HCT116 (cell line): Measurements from ENCODE around the gene LEUTX. TPM values are rescaled to one million over a fixed set of nuclear protein-coding genes. Genes with fewer than 3 reads are reported as not detected.

ENCODE experiments used
- ATAC-seq: fragments of 200-7000 bp; cut with Tn5 transposase; 2 replicates; pipeline ENCODE4 v1.9.1; 2020; ENCODE audit warnings: mild to moderate bottlenecking, moderate library complexity
- BruUV-seq: library from RNA; stranded (reverse); fragments of 400-500 nt; replicated peaks from 2 replicates; lab custom pipeline; 2021; lab: Mats Ljungman, UMichigan
- CTCF ChIA-PET: fragments of 300-600 bp; sonication (Branson Sonifier 250); formaldehyde crosslinking; loops from one replicate; lab custom pipeline; 2021; ENCODE audit warnings: antibody characterized with exemption; lab: Charles Lee
- POLR2A ChIA-PET: fragments of 300-600, 350-600 bp; sonication (Branson Sonifier 250); formaldehyde crosslinking; loops from one replicate; lab custom pipeline; 2021; ENCODE audit warnings: antibody characterized with exemption; lab: Charles Lee
- RAD21 ChIA-PET, 2 experiments: fragments of 300-600 bp; sonication (Branson Sonifier 250); formaldehyde crosslinking; loops; one replicate each; lab custom pipeline; 2023; ENCODE audit warnings: low total read pairs in 2 of 2; ENCODE audit not compliant: uncharacterized antibody in 2 of 2, unreplicated experiment in 2 of 2, low non-redundant PET in 1 of 2; lab: Charles Lee
- DNase-seq: peaks from one replicate; pipeline ENCODE4 v3.0.0-alpha.2; 2010; ENCODE audit warnings: low read depth, low spot score
- H2AFZ ChIP-seq: fragments of 200-600 bp; shearing (Covaris generic), sonication (generic); 2 replicates; pipeline ENCODE4 v1.6.1; 2017; ENCODE audit warnings: low read depth, mixed run types, mixed read lengths, antibody characterized with exemption, low read length; ENCODE audit not compliant: poor library complexity, severe bottlenecking
- H3K27ac ChIP-seq: 2 replicates; pipeline ENCODE4 v1.5.1; 2012; ENCODE audit warnings: low read depth, low read length
- H3K27me3 ChIP-seq: fragments of 200-600 bp; sonication (generic); 2 replicates; pipeline ENCODE4 v1.6.1; 2016; ENCODE audit warnings: mixed run types, low read length, mixed read lengths; ENCODE audit not compliant: insufficient read depth
- H3K36me3 ChIP-seq, 2 experiments: fragments of 200-500 bp in 1 of 2; fragments of 200-600 bp in 1 of 2; sonication (Bioruptor generic) in 1 of 2; sonication (generic) in 1 of 2; 2 replicates each; pipeline versions ENCODE4 v1.5.1 to v1.6.1; 2014 to 2016; ENCODE audit warnings: low read length in 2 of 2, inconsistent platforms in 1 of 2, mixed read lengths in 1 of 2, mixed run types in 1 of 2; ENCODE audit not compliant: insufficient read depth in 2 of 2, control insufficient read depth in 1 of 2
- H3K4me1 ChIP-seq, 2 experiments: fragments of 200-600 bp in 1 of 2; sonication (generic) in 1 of 2; 2 replicates each; pipeline versions ENCODE4 v1.5.1 to v1.6.1; 2012 to 2017; ENCODE audit warnings: low read length in 2 of 2, inconsistent platforms in 1 of 2, mild to moderate bottlenecking in 1 of 2, mixed read lengths in 1 of 2, mixed run types in 1 of 2, moderate library complexity in 1 of 2; ENCODE audit not compliant: insufficient read depth in 2 of 2, control insufficient read depth in 1 of 2
- H3K4me2 ChIP-seq: fragments of 200-600 bp; sonication (generic); 2 replicates; pipeline ENCODE4 v1.6.1; 2017; ENCODE audit warnings: mixed run types, low read length, mixed read lengths
- H3K4me3 ChIP-seq, 2 experiments: fragments of 200-600 bp in 1 of 2; sonication (generic) in 1 of 2; replicated peaks in 1 of 2; 2 replicates each; pipeline ENCODE4 v1.5.1; 2011 to 2016; ENCODE audit warnings: low read length in 2 of 2, control low read depth in 1 of 2, low read depth in 1 of 2, mild to moderate bottlenecking in 1 of 2, mixed read lengths in 1 of 2, mixed run types in 1 of 2
- H3K79me2 ChIP-seq: fragments of 200-600 bp; sonication (generic); 2 replicates; pipeline ENCODE4 v1.6.1; 2017; ENCODE audit warnings: mild to moderate bottlenecking, mixed run types, low read length, moderate library complexity, mixed read lengths; ENCODE audit not compliant: insufficient read depth
- H3K9ac ChIP-seq: fragments of 200-600 bp; sonication (generic); 2 replicates; pipeline ENCODE4 v1.6.1; 2016; ENCODE audit warnings: low read length, mixed read lengths
- H3K9me2 ChIP-seq: fragments of 200-600 bp; sonication (generic), shearing (Covaris generic); 2 replicates; pipeline ENCODE4 v1.6.1; 2017; ENCODE audit warnings: mixed run types, mild to moderate bottlenecking, moderate library complexity; ENCODE audit not compliant: insufficient read depth
- H3K9me3 ChIP-seq, 2 experiments: fragments of 200-500 bp in 1 of 2; fragments of 200-600 bp in 1 of 2; sonication (Bioruptor generic) in 1 of 2; sonication (generic) in 1 of 2; 2 replicates each; pipeline ENCODE4 v1.6.1; 2014 to 2017; ENCODE audit warnings: low read length in 2 of 2, mixed read lengths in 2 of 2, inconsistent platforms in 1 of 2, low read depth in 1 of 2, mild to moderate bottlenecking in 1 of 2, mixed run types in 1 of 2, moderate library complexity in 1 of 2; ENCODE audit not compliant: control insufficient read depth in 1 of 2, insufficient read depth in 1 of 2
- H4K20me1 ChIP-seq: fragments of 200-600 bp; sonication (generic), shearing (Covaris generic); 2 replicates; pipeline ENCODE4 v1.6.1; 2017; ENCODE audit warnings: mixed run types, mild to moderate bottlenecking, moderate library complexity; ENCODE audit not compliant: insufficient read depth
- ATF3 ChIP-seq: IDR thresholded peaks from 2 replicates; pipeline ENCODE4 v1.6.1; 2012
- CBX3 ChIP-seq: IDR thresholded peaks from 2 replicates; pipeline ENCODE4 v1.6.1; 2012; ENCODE audit warnings: low read depth
- CEBPB ChIP-seq: IDR thresholded peaks from 2 replicates; pipeline ENCODE4 v1.6.1; 2012; ENCODE audit warnings: low read depth
- CTCF ChIP-seq, 3 experiments: fragments of 200-600 bp in 1 of 3; sonication (generic) in 1 of 3; IDR thresholded peaks in 2 of 3; conservative IDR thresholded peaks in 1 of 3; 2 replicates each; pipeline ENCODE4 v1.5.1; 2012 to 2017; ENCODE audit warnings: low read depth in 2 of 3, low read length in 2 of 3, antibody characterized with exemption in 1 of 3, borderline replicate concordance in 1 of 3, control low read depth in 1 of 3, mild to moderate bottlenecking in 1 of 3, mixed read lengths in 1 of 3, mixed run types in 1 of 3, moderate library complexity in 1 of 3; ENCODE audit not compliant: insufficient read depth in 1 of 3
- ELF1 ChIP-seq: IDR thresholded peaks from 2 replicates; pipeline ENCODE4 v1.6.1; 2012; ENCODE audit warnings: low read depth, borderline replicate concordance
- EZH2phosphoT487 ChIP-seq: fragments of 200-600 bp; IDR thresholded peaks from 2 replicates; pipeline ENCODE4 v1.6.1; 2018; ENCODE audit warnings: antibody characterized with exemption, borderline replicate concordance
- POLR2A ChIP-seq: IDR thresholded peaks from 2 replicates; pipeline ENCODE4 v1.7.0; 2011; ENCODE audit warnings: borderline replicate concordance; ENCODE audit not compliant: insufficient read depth, insufficient read length; ENCODE audit errors: extremely low read depth
- RAD21 ChIP-seq: IDR thresholded peaks from 2 replicates; pipeline ENCODE4 v1.6.1; 2012; ENCODE audit warnings: low read depth, mild to moderate bottlenecking
- REST ChIP-seq: IDR thresholded peaks from 2 replicates; pipeline ENCODE4 v1.6.1; 2012; ENCODE audit warnings: low read depth
- SIN3A ChIP-seq: IDR thresholded peaks from 2 replicates; pipeline ENCODE4 v1.6.1; 2012; ENCODE audit warnings: low read depth
- SRF ChIP-seq: IDR thresholded peaks from 2 replicates; pipeline ENCODE4 v1.6.1; 2012; ENCODE audit warnings: low read depth
- TCF7L2 ChIP-seq: IDR thresholded peaks from 2 replicates; pipeline ENCODE4 v1.7.0; 2011; ENCODE audit warnings: borderline replicate concordance, inconsistent platforms; ENCODE audit not compliant: insufficient read depth, insufficient read length; ENCODE audit errors: extremely low read depth
- YY1 ChIP-seq: IDR thresholded peaks from 2 replicates; pipeline ENCODE4 v1.6.1; 2011; ENCODE audit warnings: low read length, low read depth, moderate library complexity, mild to moderate bottlenecking; ENCODE audit not compliant: insufficient replicate concordance; ENCODE audit errors: extremely low read depth
- ZFX ChIP-seq: fragments of 450-650 bp; IDR thresholded peaks from 2 replicates; pipeline ENCODE4 v1.6.1; 2017
- intact Hi-C: fragments of 100-400 bp; cut with micrococcal nuclease; formaldehyde crosslinking; loops from 2 replicates; pipeline ENCODE4 v1.10.0; 2022
- total RNA-seq: library from RNA; stranded (reverse); gene quantifications from one replicate; pipeline ENCODE4 v1.2.1, GENCODE V29; 2021; ENCODE audit not compliant: unreplicated experiment

The LEUTX gene
- total RNA-seq, 1 experiment from 2014 or later, result not detected

GRCh38 chr19:39814595-39814994, 35.9 kb downstream of the LEUTX start:
- no peaks in the 10 kb centered on the region for H3K27me3 ChIP-seq
- no peaks in the 10 kb centered on the region for H4K20me1 ChIP-seq
- RAD21 ChIA-PET, result no interaction called here
- TF ChIP-seq SRF (no peak), YY1 (no peak), TCF7L2 (no peak), POLR2A (no peak), ELF1 (no peak), ZFX (no peak), ATF3 (no peak), CEBPB (no peak), SIN3A (no peak)
- H3K4me3 ChIP-seq, result no peak overlapping the region
- no TSS peak for BruUV-seq
- POLR2A ChIA-PET, result no interaction called here
- H3K79me2 ChIP-seq, result no peaks in the 10 kb centered on the region
- H3K4me1 ChIP-seq, result no peaks in the 10 kb centered on the region
- no peaks in the 10 kb centered on the region for H3K36me3 ChIP-seq
- no peak overlapping the region for H3K9ac ChIP-seq
- DNase-seq (no peak), ATAC-seq (no peak)
- CTCF ChIA-PET, result no interaction called here
- intact Hi-C loops, result no loop called here
- H3K9me2 ChIP-seq, result no peaks in the 10 kb centered on the region
- H3K9me3 ChIP-seq, result no peaks in the 10 kb centered on the region
- H3K27ac ChIP-seq, result no peak overlapping the region
- H3K4me2 ChIP-seq, result no peak overlapping the region
- no peak overlapping the region for H2AFZ ChIP-seq

GRCh38 chr19:39816287-39817048, 37.8 kb downstream of the LEUTX start:
- intact Hi-C loops, result no loop called here
- DNase-seq, result no peak
- POLR2A ChIA-PET, result no interaction called here
- Histone ChIP-seq H3K9me2 (no peaks in the 10 kb centered on the region), H3K4me2 (no peak overlapping the region), H3K9ac (no peak overlapping the region), H3K9me3 (no peaks in the 10 kb centered on the region), H3K27ac (no peak overlapping the region), H4K20me1 (no peaks in the 10 kb centered on the region), H3K79me2 (no peaks in the 10 kb centered on the region), H3K36me3 (no peaks in the 10 kb centered on the region), H3K27me3 (no peaks in the 10 kb centered on the region), H3K4me3 (no peak overlapping the region), H3K4me1 (no peaks in the 10 kb centered on the region), H2AFZ (no peak overlapping the region)
- CTCF ChIA-PET, result no interaction called here
- no TSS peak for BruUV-seq
- ATAC-seq, result no peak
- RAD21 ChIA-PET, result no interaction called here
- TF ChIP-seq SRF (no peak), TCF7L2 (no peak), CEBPB (no peak), REST (no peak), EZH2phosphoT487 (no peak), ZFX (no peak), CBX3 (no peak), RAD21 (no peak), CTCF (IDR thresholded peaks at IDR 0.05 in 2 of 3, conservative IDR thresholded peaks at IDR 0.05 in 1 of 3; ENCODE audit: borderline replicate concordance in 1 of 3, insufficient read depth in 1 of 3, low read depth in 2 of 3, low read length in 2 of 3) (no peak), SIN3A (no peak)
